IPS-18a (cell line): ENCODE measurements around the gene SPOCK1.
"Not testable (repeated sequence)": the region's sequence is repeated elsewhere in the genome, so short reads cannot be mapped to it uniquely, and the experiment has no call there.

ENCODE experiments used
- H3K27ac ChIP-seq: one replicate; pipeline ENCODE4 v1.5.1; 2013; ENCODE audit warnings: low read length
- H3K27me3 ChIP-seq: one replicate; pipeline ENCODE4 v1.6.1; 2013; ENCODE audit warnings: mild to moderate bottlenecking, low read length; ENCODE audit not compliant: control insufficient read depth, insufficient read depth
- H3K36me3 ChIP-seq: one replicate; pipeline ENCODE4 v1.6.1; 2013; ENCODE audit warnings: low read depth, low read length; ENCODE audit not compliant: control insufficient read depth
- H3K4me1 ChIP-seq: one replicate; pipeline ENCODE4 v1.6.1; 2013; ENCODE audit warnings: low read depth, low read length; ENCODE audit not compliant: control insufficient read depth
- H3K4me3 ChIP-seq: one replicate; pipeline ENCODE4 v1.5.1; 2013; ENCODE audit warnings: low read length
- H3K9ac ChIP-seq: one replicate; pipeline ENCODE4 v1.6.1; 2013; ENCODE audit warnings: mild to moderate bottlenecking, low read length, moderate library complexity
- H3K9me3 ChIP-seq: one replicate; pipeline ENCODE4 v1.6.1; 2013; ENCODE audit warnings: low read depth, low read length; ENCODE audit not compliant: control insufficient read depth

SPOCK1 gene

GRCh38 chr5:137498736-137499505 is at the start of gene SPOCK1:
Gene SPOCK1, minus strand, starts transcription at chr5:137499326.
- Histone ChIP-seq H3K27me3 (peaks cover 31% of the 10 kb centered on the region), H3K36me3 (no peaks in the 10 kb centered on the region), H3K9ac (peak within 1 kb of the TSS; percentile 19), H3K27ac (no peak within 1 kb of the TSS), H3K4me3 (peak within 1 kb of the TSS; percentile 63), H3K4me1 (no peaks in the 10 kb centered on the region), H3K9me3 (no peaks in the 10 kb centered on the region)

GRCh38 chr5:137545956-137546355 is 46.8 kb upstream of the SPOCK1 start:
- H3K4me1 ChIP-seq: no peaks in the 10 kb centered on the region
- no peak overlapping the region for H3K9ac ChIP-seq
- H3K27me3 ChIP-seq: no peaks in the 10 kb centered on the region
- no peaks in the 10 kb centered on the region for H3K36me3 ChIP-seq
- no peak overlapping the region for H3K27ac ChIP-seq
- H3K9me3 ChIP-seq: no peaks in the 10 kb centered on the region
- H3K4me3 ChIP-seq: no peak overlapping the region

GRCh38 chr5:137535449-137535848 is 36.3 kb upstream of the SPOCK1 start:
- not testable (repeated sequence) for H3K9ac ChIP-seq, H3K4me1 ChIP-seq, H3K27me3 ChIP-seq, H3K9me3 ChIP-seq, H3K36me3 ChIP-seq, H3K27ac ChIP-seq, H3K4me3 ChIP-seq

- Histone ChIP-seq H3K4me1 (no peaks in the 10 kb centered on the region), H3K27me3 (no peaks in the 10 kb centered on the region), H3K9ac (no peak overlapping the region), H3K4me3 (no peak overlapping the region), H3K27ac (no peak overlapping the region), H3K36me3 (no peaks in the 10 kb centered on the region), H3K9me3 (peaks cover 5% of the 10 kb centered on the region)
These were observed 34.8 kb upstream of the SPOCK1 start for GRCh38 chr5:137533963-137534362.

GRCh38 chr5:137531266-137531665 is 32.1 kb upstream of the SPOCK1 start:
- no peaks in the 10 kb centered on the region for H3K36me3 ChIP-seq
- H3K27me3 ChIP-seq: no peaks in the 10 kb centered on the region
- H3K4me3 ChIP-seq: no peak overlapping the region
- peaks cover 5% of the 10 kb centered on the region for H3K9me3 ChIP-seq
- no peak overlapping the region for H3K27ac ChIP-seq
- no peak overlapping the region for H3K9ac ChIP-seq
- H3K4me1 ChIP-seq: no peaks in the 10 kb centered on the region

- H3K27ac ChIP-seq: no peak overlapping the region
- no peaks in the 10 kb centered on the region for H3K36me3 ChIP-seq
- H3K4me3 ChIP-seq: no peak overlapping the region
- no peak overlapping the region for H3K9ac ChIP-seq
- H3K4me1 ChIP-seq: no peaks in the 10 kb centered on the region
- no peaks in the 10 kb centered on the region for H3K9me3 ChIP-seq
- no peaks in the 10 kb centered on the region for H3K27me3 ChIP-seq
These were observed 22.1 kb upstream of the SPOCK1 start for GRCh38 chr5:137521246-137521645.

GRCh38 chr5:137516961-137517360 is 17.8 kb upstream of the SPOCK1 start:
- H3K9ac ChIP-seq: no peak overlapping the region
- H3K27me3 ChIP-seq: no peaks in the 10 kb centered on the region
- no peak overlapping the region for H3K27ac ChIP-seq
- no peaks in the 10 kb centered on the region for H3K4me1 ChIP-seq
- H3K4me3 ChIP-seq: no peak overlapping the region
- H3K9me3 ChIP-seq: no peaks in the 10 kb centered on the region
- no peaks in the 10 kb centered on the region for H3K36me3 ChIP-seq

- Histone ChIP-seq H3K27me3 (no peaks in the 10 kb centered on the region), H3K27ac (no peak overlapping the region), H3K4me1 (no peaks in the 10 kb centered on the region), H3K9ac (no peak overlapping the region), H3K36me3 (no peaks in the 10 kb centered on the region), H3K9me3 (no peaks in the 10 kb centered on the region), H3K4me3 (no peak overlapping the region)
These were observed 17.2 kb upstream of the SPOCK1 start for GRCh38 chr5:137516251-137516797.

GRCh38 chr5:137515238-137515637 is 16.1 kb upstream of the SPOCK1 start:
- Histone ChIP-seq H3K27me3 (no peaks in the 10 kb centered on the region), H3K27ac (no peak overlapping the region), H3K9ac (no peak overlapping the region), H3K36me3 (no peaks in the 10 kb centered on the region), H3K4me1 (no peaks in the 10 kb centered on the region), H3K4me3 (no peak overlapping the region), H3K9me3 (no peaks in the 10 kb centered on the region)

GRCh38 chr5:137510671-137511070 is 11.5 kb upstream of the SPOCK1 start:
- Histone ChIP-seq H3K4me1 (no peaks in the 10 kb centered on the region), H3K4me3 (no peak overlapping the region), H3K27me3 (no peaks in the 10 kb centered on the region), H3K27ac (no peak overlapping the region), H3K9ac (no peak overlapping the region), H3K9me3 (no peaks in the 10 kb centered on the region), H3K36me3 (no peaks in the 10 kb centered on the region)

- Histone ChIP-seq H3K36me3 (no peaks in the 10 kb centered on the region), H3K4me3 (no peak overlapping the region), H3K9me3 (no peaks in the 10 kb centered on the region), H3K9ac (no peak overlapping the region), H3K4me1 (no peaks in the 10 kb centered on the region), H3K27me3 (no peaks in the 10 kb centered on the region), H3K27ac (no peak overlapping the region)
These were observed 8.0 kb upstream of the SPOCK1 start for GRCh38 chr5:137507150-137507549.

GRCh38 chr5:137506296-137506695 is 7.2 kb upstream of the SPOCK1 start:
- no peaks in the 10 kb centered on the region for H3K9me3 ChIP-seq
- H3K9ac ChIP-seq: no peak overlapping the region
- no peaks in the 10 kb centered on the region for H3K27me3 ChIP-seq
- no peak overlapping the region for H3K4me3 ChIP-seq
- H3K36me3 ChIP-seq: no peaks in the 10 kb centered on the region
- no peak overlapping the region for H3K27ac ChIP-seq
- H3K4me1 ChIP-seq: no peaks in the 10 kb centered on the region
